ENCODE data around the gene INO80E.
A peak's percentile ranks its signal among the peaks of the same experiment; 100 is the strongest.
"Not testable (repeated sequence)": the region's sequence is repeated elsewhere in the genome, so short reads cannot be mapped to it uniquely, and the experiment has no call there.

INO80E gene, protein sequence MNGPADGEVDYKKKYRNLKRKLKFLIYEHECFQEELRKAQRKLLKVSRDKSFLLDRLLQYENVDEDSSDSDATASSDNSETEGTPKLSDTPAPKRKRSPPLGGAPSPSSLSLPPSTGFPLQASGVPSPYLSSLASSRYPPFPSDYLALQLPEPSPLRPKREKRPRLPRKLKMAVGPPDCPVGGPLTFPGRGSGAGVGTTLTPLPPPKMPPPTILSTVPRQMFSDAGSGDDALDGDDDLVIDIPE

DNA sequence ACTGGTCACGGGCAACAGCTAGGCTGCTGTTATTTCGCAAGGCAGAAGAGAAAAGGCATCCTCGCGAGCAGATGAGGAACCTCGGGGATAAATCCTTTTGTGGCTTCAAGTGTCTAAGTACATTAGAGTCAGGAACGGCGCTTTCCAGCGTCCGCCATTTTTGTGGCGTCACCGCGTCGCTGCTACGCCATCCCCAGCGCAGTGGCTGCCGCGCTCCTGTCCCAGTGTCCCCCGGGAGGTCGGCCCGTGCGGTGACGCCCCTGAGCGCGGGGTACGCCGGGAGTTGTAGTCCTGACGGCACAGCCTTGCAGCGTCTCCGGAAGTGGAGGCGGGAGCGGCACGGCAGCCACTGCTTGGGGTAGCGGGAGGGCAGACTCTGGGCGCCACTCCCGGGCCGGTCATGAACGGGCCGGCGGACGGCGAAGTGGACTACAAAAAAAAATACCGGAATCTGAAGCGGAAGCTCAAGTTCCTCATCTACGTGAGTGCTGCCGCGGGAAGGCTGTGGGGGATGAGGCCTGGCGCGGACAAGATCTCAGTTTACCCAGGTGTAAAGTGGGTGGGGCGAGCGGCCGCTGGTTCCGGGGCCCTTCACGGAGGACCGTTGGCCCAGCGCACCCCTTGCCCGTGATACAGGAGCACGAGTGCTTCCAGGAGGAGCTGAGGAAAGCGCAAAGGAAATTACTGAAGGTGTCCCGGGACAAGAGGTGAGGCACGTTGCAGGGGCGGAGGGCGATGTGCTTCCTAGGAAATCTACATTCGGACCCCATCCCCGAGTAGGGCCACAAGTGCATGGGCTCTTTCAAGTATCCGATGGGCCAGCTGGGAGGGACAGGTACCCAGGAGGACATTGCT lies at the start of gene INO80E:
Gene INO80E (plus strand): TSS at position 331 of the 855 bp plus-strand sequence. CDS start 70 bp downstream, at position 401.
- peak; percentile 51 for FAIRE-seq

DNA sequence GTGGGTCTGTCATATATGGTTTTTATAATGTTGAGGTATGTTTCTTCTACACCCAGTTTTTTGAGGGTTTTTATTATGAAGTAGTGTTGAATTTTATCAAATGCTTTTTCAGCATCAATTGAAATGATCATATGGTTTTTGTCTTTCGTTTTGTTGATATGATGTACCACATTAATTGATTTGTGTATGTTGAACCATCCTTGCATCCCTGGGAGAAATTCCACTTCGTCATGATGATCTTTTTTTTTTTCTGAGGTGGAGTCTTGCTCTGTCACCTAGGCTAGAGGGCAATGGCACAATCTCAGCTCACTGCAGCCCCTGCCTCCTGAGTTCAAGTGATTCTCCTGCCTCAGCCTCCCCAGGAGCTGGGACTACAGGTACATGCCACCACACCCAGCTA lies 48.1 kb upstream of the INO80E start:
- no peak for FAIRE-seq
- DNase-seq (ENCODE audit: low spot score): no peak

More for the DNA sequence above, at the start of gene INO80E:
- peak; percentile 90 for DNase-seq (ENCODE audit: low spot score)

DNA sequence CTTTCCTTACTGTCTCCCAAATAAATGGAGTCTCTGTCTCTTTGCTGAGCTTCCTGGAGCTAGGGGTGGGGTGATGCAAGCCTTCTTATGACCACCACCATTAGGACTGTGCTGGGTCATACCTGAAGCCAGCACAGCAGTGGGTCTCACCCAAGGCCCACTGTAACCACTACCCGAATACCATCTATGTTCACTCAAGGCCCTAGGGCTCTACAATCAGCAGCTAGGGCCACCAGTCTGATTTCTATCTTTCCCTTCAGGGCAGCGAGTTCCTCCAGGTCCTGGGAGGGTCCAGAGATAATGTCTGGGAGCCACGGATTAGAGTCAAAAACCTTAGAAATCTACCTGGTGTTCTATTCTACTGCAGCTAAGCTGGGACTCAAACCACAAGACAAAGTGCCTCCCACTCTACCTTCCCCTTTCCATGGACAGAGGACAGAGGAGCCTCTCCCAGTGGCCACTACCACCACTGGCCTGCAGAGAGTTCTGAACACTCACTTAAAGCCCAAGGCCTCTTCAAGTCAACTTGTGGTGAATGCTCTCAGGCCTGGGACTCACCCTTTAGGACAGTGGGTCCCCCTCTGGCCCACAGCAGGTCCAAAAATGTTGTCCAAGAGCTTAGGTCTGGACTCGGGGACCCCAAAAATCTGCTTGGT lies 45.1 kb upstream of the INO80E start:
- FAIRE-seq: no peak
- DNase-seq (ENCODE audit: low spot score): no peak

DNA sequence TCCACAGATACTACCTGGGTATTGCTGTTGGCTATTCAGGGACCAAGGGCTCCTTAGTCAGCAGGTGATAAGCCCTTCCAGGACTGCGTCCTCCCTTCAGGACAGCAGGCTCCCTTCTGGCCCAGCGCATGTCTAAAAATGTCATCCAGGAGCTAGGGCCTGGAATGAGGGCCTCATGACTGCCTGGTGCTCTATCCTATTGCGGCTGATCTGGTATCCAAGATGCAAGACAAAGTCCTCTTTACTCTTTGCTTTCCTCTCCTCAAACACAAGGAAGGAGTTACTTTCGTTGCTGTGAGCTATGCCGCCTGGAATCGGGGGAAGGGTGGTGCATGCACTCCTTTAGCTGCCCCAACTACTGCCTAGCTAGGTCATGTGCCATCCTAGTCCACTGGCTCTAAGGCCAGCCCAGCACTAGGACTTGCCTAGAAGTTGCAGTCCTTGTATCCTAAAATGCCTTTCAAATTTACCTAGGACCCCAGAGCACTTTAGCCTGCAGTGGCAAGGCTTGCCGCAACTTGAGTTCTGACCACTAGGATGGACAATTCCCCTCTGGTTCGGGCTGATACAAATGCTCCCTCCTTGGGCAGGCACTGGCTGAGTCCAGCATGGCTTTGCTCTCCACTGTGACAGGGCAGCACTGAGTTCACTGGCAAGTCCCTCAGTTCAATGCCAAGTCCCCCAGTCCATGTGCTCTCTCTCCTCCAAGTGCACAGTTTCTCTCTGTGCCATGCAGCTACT lies 44.2 kb upstream of the INO80E start:
- no peak for FAIRE-seq
- DNase-seq (ENCODE audit: low spot score): no peak

DNA sequence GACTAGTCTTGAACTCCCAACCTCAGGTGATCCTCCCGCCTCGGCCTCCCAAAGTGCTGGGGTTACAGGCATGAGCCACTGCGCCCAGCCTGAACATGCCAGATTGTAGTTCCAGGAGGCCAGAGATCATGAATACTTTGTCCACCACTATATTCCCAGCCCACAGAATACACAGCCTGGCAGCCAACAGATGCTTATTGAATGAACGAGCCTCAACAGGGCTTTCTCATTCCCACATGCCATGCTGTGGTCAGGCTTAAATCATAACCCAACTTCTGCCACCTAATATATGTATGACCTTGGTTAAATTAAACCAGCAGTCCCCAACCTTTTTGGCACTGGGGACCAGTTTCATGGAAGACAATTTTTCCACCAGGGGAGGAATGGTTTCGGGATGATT lies 37.3 kb upstream of the INO80E start:
- no peak for FAIRE-seq
- DNase-seq (ENCODE audit: low spot score): no peak

DNA sequence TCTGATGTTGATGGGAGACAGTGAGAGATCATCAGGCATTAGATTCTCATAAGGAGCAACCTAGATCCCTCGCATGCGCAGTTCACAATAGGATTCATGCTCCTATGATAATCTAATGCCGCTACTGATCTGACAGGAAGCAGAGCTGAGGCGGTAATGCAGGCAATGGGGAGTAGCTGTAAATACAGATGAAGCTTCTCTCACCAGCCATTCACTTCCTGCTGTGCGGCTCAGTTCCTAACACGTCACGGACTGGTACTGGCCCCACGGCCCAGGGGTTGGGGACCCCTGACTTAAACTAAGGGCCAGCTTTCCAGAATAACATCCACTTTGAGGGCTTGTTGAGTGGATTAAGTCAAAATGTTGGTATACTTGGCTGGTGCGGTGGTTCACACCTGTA lies 36.7 kb upstream of the INO80E start:
- DNase-seq (ENCODE audit: low spot score): no peak
- no peak for FAIRE-seq

DNA sequence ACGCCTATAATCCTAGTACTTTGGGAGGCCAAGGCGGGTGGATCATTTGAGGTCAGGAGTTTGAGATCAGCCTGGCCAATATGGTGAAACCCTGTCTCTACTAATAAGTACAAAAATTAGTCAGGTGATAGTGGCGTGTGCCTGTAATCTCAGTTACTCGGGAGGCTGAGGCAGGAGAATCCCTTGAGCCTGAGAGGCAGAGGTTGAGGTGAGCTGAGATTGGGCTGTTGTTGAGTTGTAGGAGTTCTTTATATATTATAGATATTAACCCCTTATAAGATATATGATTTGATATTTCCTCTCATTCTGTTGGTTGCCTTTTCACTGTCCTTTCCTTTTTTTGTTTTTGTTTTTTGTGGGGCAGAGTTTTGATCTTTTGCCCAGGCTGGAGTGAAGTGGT lies 36.2 kb upstream of the INO80E start:
- FAIRE-seq; DNase-seq (ENCODE audit: low spot score): not testable (repeated sequence)

DNA sequence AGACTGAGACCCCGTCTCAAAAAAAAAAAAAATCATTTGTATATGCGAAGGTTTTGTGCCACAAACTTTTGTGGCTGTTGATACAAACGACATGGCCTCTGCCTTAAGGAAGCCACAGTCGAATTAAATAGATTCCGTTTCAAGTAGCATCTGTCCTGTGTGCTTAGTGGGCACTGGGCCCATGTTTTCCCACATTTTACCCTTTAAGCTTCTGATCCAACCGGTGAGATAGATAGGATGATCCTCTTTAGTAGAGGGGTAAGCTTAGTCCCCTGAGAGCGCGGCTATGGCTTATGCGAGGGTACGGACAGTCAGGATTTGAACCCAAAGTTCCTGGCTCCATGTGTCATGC lies 34.9 kb upstream of the INO80E start:
- DNase-seq (ENCODE audit: low spot score) (no peak), FAIRE-seq (no peak)

DNA sequence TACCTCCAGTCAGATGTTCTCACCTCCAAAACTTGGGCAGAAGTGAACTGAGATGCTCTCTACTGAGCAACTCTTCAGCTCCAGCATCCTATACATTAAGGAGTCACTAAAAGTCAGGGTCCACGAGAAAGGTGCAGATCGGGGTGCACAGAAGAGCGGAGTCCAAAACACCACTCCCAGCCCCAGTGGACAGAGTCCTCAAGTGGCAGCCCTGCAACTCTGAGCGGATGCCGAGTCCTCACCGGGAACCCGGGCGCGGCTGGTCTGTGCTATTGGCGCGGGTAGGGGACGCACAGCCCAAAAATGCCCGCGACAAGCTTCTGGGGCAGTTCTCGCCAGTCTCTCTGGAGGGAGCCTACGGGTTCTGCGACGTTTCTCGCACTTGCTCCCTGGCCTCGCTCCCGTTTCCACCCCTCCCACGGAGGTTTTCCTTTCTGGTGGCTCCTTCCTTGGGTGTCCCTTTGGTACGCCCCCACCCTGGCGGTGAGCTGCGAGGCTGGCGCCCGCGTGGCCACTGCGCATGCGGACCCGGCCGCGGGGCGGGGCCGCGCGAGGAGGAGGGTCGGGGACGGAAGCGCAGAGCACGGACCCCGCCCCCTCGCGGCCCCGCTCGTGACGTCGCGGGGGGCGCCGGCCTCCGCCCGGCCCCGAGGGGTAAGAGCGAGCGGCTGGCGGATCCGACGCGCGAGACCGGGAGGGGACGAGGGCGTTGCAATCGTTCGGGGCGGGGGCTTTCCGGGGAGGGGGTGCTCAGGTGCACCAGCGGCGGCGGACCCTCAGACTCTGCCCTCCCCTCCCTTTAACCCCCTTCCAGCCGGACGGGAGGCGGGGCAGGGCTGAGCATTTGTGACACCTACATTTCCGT lies 34.3 kb upstream of the INO80E start, which contains the start of gene TMEM219:
Gene TMEM219 (plus strand): TSS at position 601 of the 865 bp plus-strand sequence. CDS start 1,065 bp downstream, outside the sequence.
- FAIRE-seq (no peak), DNase-seq (ENCODE audit: low spot score) (peak; percentile 78)

DNA sequence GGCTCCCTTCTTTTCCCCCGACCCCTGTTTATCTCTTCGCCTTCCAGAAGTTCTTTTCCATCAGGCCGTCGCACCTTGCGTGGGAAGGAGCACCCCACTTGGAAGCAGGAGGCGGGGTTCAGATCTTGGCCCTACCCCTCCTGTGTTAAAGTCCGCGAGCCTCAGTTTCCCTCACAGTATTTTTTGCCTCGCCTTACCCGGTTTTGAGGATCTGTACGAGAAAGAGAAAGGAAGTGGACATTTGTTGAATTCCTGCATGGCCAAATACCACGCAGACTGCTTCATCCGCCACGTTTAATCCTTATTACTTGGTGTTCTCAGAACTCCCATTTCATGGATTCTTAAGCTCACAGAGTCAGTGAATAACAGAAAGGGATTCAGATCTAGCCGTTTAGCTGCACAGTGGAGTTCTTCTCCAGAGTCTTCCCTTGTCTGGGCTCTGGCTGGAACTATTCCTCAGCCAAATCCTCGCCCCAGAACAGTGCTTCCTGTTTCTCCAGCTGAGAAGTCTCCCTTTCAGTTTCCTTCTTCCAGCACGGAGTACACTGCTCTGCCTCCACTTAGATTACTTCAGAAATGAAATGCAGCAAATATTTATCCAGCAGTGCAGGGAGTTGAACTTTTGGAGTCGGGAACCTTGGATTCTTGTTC lies 33.6 kb upstream of the INO80E start:
- DNase-seq (ENCODE audit: low spot score): no peak
- no peak for FAIRE-seq

DNA sequence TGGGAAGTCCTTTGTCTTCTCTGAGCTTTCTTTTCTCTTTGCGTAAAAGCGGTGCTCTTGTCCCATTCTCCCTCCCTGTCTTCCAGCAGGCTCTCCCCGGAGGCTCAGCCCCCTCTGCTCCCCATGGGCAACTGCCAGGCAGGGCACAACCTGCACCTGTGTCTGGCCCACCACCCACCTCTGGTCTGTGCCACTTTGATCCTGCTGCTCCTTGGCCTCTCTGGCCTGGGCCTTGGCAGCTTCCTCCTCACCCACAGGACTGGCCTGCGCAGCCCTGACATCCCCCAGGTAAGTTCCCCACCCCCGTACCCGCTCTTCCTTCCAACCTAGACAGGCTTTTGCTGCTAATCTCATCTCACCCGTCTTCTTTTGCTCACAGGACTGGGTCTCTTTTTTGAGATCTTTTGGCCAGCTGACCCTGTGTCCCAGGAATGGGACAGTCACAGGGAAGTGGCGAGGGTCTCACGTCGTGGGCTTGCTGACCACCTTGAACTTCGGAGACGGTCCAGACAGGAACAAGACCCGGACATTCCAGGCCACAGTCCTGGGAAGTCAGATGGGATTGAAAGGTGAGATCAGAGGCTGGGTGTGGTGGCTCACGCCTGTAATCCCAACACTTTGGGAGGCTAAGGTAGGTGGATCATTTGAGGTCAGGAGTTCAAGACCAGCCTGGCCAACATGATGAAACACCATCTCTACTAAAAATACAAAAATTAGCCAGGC lies 32.9 kb upstream of the INO80E start:
- DNase-seq (ENCODE audit: low spot score) (no peak), FAIRE-seq (no peak)

DNA sequence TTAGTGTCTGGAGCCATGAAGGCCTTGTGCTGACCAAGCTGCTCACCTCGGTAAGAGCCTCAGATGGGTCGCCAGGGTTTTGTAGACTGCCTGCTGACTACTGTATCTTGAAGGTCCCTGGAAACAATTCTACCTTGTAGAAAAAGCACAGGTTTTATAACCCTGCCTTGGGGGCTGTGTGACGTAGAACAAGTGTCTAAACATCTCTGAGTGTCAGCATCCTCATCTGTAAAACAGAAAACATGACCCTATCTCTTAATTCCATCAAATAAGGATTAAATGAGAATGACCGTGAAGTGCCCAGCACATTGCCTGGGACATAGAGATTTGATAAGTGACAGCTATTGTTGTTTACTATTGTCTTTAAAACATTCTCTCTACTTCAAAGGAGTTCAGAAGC lies 27.8 kb upstream of the INO80E start:
- FAIRE-seq (no peak), DNase-seq (ENCODE audit: low spot score) (no peak)

DNA sequence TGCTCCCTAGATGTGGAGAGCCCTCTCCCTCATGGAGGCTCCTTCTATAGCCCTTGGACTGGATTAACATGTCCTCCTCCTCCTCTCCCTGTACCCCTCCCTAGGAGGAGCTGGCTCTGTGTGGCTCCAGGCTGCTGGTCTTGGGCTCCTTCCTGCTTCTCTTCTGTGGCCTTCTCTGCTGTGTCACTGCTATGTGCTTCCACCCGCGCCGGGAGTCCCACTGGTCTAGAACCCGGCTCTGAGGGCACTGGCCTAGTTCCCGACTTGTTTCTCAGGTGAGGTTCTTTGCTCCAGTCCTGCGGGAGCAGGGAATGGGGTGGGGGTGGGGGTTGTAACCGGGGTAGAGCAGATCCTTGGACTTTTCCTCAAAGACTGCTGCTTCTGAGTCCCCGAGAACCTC lies 24.7 kb upstream of the INO80E start:
- FAIRE-seq: no peak
- no peak for DNase-seq (ENCODE audit: low spot score)

DNA sequence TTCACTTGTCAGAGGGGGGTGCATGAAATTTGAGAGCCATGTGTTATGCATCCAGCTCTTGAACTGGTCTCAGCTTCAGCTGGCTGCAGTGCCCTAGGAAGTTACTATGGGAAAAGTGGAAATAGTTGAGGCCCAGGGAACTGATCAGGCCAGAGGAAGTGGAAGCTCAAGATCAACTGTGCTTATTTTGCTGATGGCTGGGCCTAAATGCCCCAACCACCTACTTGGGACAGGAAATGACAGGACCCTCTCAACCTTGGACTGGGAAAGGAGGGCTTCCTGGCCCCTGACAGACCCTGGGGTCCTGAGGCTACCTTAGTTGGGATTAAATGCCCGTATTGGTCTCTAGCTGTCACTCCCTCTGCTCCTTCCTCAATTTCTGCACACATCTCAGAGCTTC lies 23.5 kb upstream of the INO80E start:
- FAIRE-seq: no peak

DNA sequence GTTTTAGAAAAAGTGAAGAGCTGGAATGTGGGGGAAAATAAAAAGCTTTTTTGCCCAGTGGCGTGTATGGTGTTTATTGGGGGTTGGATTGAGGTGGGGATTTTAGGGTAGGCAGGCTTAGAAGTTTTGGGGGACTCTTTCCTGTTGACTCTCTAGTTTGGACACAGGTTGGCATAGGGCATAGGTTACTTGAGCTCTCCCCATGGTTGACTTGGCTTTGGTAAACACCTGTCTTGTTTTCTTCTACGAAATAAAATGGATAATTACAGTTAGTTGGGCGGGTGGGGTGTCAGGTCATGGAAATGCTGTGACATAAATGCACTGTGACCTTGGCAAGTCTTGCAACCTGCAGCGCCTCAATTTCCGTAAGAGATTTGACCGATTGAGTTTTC lies 23.1 kb upstream of the INO80E start:
- no peak for FAIRE-seq
- DNase-seq (ENCODE audit: low spot score): no peak

More for the DNA sequence above, 23.5 kb upstream of the INO80E start:
- no peak for DNase-seq (ENCODE audit: low spot score)

DNA sequence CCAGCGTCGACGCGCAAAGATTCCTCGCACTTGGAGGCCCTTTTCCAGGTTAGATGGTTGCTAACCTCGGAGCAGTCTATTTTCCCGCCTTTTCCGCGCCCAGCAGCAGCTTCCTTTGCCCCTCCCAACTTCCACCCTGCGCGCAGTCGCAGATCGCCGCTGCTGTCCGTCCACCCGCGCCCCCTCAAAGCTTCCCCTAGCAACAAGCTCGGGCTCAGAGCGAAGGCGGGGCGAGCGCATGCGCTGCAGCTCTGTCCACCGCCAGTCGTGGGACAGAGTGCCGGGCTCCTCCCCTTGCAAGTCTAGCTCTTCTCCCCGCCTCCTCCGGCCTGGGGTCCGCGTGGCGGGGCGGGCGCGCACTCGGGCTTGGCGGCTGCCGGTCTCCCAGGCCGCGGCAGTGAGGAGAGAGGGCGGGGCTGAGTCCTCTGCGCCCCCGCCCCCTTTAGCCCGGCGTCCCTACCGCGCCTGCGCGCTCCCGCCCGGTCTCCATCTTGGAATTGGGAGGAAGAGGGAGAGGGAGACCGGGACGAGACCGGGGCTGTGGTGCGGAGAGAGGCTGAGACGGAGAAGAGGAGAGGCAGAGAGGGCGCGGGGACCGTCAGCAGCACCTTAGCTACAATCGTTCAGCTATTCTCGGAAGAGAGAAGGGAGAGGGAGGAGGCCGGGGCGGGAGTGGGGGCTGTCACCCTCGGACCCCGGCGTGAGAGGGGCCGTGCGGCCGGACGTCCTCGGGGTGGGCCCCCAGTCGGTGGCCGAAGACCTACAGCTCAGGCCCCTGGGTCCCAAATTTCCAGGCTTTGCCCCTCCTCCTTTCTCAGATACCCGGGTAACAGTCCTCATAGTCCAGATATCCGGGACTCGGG lies 22.4 kb upstream of the INO80E start, which contains the start of gene TAOK2:
Gene TAOK2 (plus strand): TSS at position 485 of the 863 bp plus-strand sequence. CDS start 3,905 bp downstream, outside the sequence.
- FAIRE-seq (no peak), DNase-seq (ENCODE audit: low spot score) (peak; percentile 97)

DNA sequence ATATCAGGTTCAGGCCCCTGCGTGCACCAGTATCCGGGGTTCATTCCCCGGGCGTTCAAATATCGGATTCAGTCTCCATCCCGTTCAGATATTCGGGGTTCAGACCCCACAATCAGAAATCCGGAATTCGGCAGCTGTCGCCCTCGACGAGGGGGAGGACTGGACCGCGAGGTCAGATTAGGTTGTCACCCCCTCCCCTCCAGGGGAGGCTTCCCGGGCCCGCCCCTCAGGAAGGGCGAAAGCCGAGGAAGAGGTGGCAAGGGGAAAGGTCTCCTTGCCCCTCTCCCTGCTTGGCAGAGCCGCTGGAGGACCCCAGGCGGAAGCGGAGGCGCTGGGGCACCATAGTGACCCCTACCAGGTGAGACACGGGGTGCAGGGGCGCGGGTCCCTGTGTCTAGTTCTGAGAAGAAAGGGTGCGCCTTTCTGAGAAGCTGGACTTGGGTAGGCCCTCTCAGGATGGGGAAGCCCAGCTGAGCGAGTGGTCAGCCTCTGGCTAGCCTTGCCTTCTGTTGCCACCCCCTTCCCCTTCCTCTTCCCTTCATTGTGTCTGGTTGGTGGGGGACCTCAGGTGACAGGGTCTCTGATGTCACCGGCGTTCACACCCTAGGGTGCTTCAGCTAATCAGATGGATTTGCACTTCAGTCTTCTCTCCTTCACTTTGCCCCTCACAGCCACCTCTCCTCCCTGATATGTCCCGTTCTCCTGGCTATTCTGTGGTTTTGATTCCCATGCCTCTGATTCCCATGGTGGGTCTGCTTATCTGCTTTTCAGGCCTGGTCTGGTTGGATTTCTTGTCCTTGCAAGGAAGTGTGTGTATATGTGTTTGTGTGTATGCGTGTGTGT lies 21.5 kb upstream of the INO80E start:
- DNase-seq (ENCODE audit: low spot score): no peak
- no peak for FAIRE-seq
